Testis (tissue), 2 donors: ENCODE results near the gene PPP1R12A.

Experiments
- POLR2A ChIP-seq: fragments of 450-650 bp; IDR thresholded peaks from one replicate; pipeline ENCODE4 v1.6.1; 2017; ENCODE audit warnings: antibody characterized with exemption, mild to moderate bottlenecking, moderate library complexity
- TF ChIP-seq, protein P1 (sequence below), 3 experiments: fragments of 450-650 bp in 2 of 3; fragments of 200-600 bp in 1 of 3; sonication (generic) in 1 of 3; IDR thresholded peaks; one replicate each; pipeline ENCODE4 v1.5.1; 2016 to 2019; ENCODE audit warnings: antibody characterized with exemption in 3 of 3, mild to moderate bottlenecking in 2 of 3, moderate library complexity in 1 of 3

DNA sequence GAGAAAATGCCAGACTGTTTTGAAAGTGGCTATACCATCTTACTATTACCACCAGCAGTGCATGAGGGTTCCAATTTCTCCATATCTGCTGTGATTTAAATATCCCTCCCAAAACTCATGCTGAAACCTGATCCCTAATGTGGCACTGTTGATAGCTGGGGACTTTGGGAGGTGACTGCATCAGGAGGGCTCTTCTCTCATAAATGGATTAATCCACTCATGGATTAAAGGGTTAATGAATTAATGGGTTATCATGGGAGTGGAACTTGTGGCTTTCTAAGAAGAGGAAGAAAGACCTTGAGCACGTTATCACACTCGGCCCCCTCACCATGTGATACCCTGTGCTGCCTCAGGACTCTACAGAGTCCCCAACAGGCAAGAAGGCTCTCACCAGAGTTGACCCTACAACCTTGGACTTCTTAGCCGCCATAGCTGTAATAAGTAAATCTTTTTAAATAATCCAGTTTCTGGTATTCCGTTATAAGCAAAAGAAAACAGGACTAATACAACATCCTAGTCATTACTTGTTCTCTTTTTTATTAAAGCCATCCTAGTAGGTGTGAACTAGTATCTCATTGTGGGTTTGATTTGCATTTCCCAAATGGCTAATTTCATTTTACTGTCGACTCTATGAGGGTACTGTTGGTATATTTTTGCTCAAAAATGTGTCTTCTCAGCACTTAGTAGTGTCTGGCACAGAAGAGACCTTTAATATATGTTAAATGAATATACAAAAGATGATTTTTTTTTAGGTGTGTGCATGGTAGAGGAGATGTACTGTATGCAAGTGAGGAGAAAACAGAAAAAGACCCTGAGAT, 14.3 kb downstream of the PPP1R12A start:
- TF ChIP-seq, protein P1, sequence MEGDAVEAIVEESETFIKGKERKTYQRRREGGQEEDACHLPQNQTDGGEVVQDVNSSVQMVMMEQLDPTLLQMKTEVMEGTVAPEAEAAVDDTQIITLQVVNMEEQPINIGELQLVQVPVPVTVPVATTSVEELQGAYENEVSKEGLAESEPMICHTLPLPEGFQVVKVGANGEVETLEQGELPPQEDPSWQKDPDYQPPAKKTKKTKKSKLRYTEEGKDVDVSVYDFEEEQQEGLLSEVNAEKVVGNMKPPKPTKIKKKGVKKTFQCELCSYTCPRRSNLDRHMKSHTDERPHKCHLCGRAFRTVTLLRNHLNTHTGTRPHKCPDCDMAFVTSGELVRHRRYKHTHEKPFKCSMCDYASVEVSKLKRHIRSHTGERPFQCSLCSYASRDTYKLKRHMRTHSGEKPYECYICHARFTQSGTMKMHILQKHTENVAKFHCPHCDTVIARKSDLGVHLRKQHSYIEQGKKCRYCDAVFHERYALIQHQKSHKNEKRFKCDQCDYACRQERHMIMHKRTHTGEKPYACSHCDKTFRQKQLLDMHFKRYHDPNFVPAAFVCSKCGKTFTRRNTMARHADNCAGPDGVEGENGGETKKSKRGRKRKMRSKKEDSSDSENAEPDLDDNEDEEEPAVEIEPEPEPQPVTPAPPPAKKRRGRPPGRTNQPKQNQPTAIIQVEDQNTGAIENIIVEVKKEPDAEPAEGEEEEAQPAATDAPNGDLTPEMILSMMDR (IDR thresholded peaks at IDR 0.05) = no peak
- no peak for TF ChIP-seq POLR2A
